AG09309 (cell line): ENCODE data around the gene CAVIN4.

Experiments used
- DNase-seq: peaks from one replicate; pipeline ENCODE4 v3.0.0-alpha.2; 2010; ENCODE audit warnings: low read depth
- H3K4me3 ChIP-seq: 2 replicates; pipeline ENCODE4 v1.5.1; 2011; ENCODE audit warnings: mild to moderate bottlenecking, low read depth, low read length, moderate library complexity; ENCODE audit not compliant: control insufficient read depth
- TF ChIP-seq, protein P1 (sequence below): IDR thresholded peaks from 2 replicates; pipeline ENCODE4 v1.5.1; 2011; ENCODE audit warnings: mild to moderate bottlenecking, low read depth, low read length, inconsistent platforms; ENCODE audit not compliant: insufficient read depth, control insufficient read depth; ENCODE audit errors: missing control alignments

Gene CAVIN4

GRCh38 chr9:100557053-100557452 is 20.8 kb upstream of the CAVIN4 start:
- no peak for DNase-seq
- no peak overlapping the region for H3K4me3 ChIP-seq
- TF ChIP-seq, protein P1, sequence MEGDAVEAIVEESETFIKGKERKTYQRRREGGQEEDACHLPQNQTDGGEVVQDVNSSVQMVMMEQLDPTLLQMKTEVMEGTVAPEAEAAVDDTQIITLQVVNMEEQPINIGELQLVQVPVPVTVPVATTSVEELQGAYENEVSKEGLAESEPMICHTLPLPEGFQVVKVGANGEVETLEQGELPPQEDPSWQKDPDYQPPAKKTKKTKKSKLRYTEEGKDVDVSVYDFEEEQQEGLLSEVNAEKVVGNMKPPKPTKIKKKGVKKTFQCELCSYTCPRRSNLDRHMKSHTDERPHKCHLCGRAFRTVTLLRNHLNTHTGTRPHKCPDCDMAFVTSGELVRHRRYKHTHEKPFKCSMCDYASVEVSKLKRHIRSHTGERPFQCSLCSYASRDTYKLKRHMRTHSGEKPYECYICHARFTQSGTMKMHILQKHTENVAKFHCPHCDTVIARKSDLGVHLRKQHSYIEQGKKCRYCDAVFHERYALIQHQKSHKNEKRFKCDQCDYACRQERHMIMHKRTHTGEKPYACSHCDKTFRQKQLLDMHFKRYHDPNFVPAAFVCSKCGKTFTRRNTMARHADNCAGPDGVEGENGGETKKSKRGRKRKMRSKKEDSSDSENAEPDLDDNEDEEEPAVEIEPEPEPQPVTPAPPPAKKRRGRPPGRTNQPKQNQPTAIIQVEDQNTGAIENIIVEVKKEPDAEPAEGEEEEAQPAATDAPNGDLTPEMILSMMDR: no peak

GRCh38 chr9:100561256-100561655 is 16.6 kb upstream of the CAVIN4 start:
- TF ChIP-seq, protein P1: no peak
- no peak for DNase-seq
- H3K4me3 ChIP-seq: no peak overlapping the region

DNA sequence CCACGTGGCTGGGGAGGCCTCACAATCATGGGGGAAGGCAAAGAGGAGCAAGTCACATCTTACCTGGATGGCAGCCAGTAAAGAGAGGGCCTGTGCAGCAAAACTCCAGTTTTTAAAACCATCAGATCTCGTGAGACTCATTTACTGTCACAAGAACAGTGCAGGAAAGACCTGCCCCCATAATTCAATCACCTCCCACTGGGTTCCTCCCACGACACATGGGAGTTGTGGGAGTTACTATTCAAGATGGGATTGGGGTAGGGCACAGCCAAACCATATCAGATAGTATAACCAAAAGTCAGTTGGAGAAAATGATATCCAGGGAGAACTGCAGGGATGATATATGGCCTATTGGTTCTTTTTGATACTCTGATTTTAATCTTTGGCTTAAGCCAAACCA is 10.0 kb upstream of the CAVIN4 start:
- no peak for DNase-seq
- H3K4me3 ChIP-seq: no peak overlapping the region
- TF ChIP-seq, protein P1: no peak

DNA sequence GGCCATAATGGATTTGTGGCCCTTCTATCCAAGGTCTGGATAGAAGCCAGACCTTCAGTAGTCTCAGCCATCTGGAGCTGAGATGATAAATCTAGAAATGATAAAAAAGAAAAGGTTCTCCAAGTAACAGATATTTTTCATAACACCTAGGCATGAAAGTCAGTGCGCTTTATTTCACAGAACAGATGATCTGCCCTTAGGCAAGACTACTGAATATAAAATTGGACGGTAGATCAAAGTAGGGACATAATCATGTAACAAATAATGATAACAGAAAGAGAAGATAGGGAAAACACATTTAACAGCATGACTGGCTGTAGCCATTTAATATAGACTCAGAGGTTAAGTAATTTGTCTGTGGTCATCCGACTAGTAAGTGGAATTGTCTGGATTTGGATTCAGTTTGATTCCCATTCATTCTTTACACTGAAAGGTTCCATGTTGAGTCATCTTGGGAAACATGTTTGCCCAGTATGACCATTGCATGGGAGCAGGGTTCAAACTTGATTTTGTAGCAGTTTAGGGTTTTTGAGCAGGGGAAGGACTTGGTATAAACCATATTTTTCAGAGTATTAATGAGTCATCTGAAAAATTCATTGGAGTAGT is 4.1 kb upstream of the CAVIN4 start:
- no peak for DNase-seq
- H3K4me3 ChIP-seq: no peak overlapping the region
- TF ChIP-seq, protein P1: no peak

DNA sequence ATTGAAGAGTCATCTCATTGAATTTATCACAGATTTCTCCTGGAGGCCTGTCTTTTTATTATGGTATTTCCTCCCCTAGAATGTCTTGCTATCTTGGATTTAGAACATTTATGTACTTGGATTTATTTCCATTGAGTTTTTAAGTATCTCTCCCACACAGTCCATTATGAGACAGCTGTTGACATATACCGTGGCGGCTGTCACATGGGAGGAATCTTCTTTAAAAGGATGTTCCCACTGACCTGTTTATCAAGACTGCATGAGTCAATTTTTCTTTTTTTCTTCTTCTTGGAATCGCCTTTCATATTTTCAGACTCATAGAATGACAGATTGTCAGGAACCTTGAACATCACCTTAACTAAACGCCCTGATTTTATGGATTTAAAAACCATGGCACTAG is 2.9 kb upstream of the CAVIN4 start:
- no peak for DNase-seq
- H3K4me3 ChIP-seq: no peak overlapping the region
- TF ChIP-seq, protein P1: no peak

DNA sequence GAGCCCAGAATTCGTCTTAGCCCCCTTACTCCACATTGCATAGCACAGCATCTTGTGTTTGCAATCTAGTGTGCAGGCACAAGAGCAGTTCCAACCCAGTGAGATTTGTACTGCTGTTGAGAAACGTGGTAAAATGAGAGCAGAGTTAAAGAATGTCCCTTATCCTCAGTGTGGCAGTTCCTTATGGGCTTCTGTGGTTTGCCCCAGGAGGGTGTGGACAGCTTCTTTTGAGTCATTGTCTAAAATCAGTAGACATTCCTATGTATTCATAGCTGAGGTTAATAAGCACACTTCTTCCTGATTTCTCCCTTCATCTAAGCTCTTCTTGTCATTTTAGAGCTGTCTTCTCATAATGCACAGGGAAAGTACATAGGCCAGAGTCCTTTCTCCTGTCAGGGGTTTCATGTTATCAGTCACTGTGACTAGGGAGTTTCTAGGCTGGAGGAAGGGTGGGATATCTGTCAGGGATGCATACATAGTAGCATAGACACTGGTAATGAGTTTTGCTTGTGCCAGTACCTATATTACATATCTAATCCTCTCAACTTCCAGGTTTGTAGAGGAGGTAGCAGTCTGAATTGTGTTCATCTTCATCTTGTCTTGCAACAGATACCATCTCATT is 2.0 kb upstream of the CAVIN4 start:
- no peak overlapping the region for H3K4me3 ChIP-seq
- no peak for DNase-seq
- TF ChIP-seq, protein P1: no peak
